Measurements from ENCODE around the gene KIF20B.

DNA sequence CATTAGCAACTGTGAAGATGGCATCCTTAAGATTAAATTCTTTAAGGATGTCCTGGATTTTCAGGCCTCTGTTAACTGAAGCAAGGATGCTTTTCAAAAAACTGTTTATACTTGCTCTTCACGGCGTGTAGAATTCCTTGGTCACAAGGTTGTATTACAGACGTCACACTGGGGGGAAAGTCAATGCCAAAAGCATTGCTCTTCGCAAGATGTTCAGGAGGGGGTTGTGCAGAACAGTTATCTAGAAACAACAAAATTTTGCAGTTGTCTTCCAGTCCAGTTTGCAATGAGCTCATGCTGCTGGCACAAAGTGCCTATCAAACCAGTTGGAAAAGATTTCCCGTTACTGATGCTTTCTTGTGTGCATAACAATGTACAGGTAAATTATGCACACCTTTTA, 8.2 kb upstream of the KIF20B start:
- TF ChIP-seq, protein P1, sequence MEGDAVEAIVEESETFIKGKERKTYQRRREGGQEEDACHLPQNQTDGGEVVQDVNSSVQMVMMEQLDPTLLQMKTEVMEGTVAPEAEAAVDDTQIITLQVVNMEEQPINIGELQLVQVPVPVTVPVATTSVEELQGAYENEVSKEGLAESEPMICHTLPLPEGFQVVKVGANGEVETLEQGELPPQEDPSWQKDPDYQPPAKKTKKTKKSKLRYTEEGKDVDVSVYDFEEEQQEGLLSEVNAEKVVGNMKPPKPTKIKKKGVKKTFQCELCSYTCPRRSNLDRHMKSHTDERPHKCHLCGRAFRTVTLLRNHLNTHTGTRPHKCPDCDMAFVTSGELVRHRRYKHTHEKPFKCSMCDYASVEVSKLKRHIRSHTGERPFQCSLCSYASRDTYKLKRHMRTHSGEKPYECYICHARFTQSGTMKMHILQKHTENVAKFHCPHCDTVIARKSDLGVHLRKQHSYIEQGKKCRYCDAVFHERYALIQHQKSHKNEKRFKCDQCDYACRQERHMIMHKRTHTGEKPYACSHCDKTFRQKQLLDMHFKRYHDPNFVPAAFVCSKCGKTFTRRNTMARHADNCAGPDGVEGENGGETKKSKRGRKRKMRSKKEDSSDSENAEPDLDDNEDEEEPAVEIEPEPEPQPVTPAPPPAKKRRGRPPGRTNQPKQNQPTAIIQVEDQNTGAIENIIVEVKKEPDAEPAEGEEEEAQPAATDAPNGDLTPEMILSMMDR (IDR thresholded peaks at IDR 0.05): no peak
- no peak for TF ChIP-seq POLR2A (IDR thresholded peaks at IDR 0.05)

Measured in adrenal gland (tissue), 5 donors.